Fibroblast of villous mesenchyme (primary cell): Measurements from ENCODE around the gene CD47. TPM values are rescaled to one million over a fixed set of nuclear protein-coding genes. Genes with fewer than 3 reads are reported as not detected.
A peak's percentile ranks its signal among the peaks of the same experiment; 100 is the strongest.

Experiments
- DNase-seq: peaks from one replicate; pipeline ENCODE4 v3.0.0-alpha.2; 2010; ENCODE audit warnings: low read depth
- H3K4me3 ChIP-seq: 2 replicates; pipeline ENCODE4 v1.5.1; 2011; ENCODE audit warnings: low read depth, mild to moderate bottlenecking, low read length
- total RNA-seq: library from RNA; depleted of rRNA; stranded (reverse); fragments of >200 nt; gene quantifications from 2 replicates; pipeline ENCODE4 v1.2.3, GENCODE V29; 2012
- TF ChIP-seq, protein P1 (sequence below): IDR thresholded peaks from 2 replicates; pipeline ENCODE4 v1.5.1; 2012; ENCODE audit warnings: low read depth, mild to moderate bottlenecking, low read length; ENCODE audit not compliant: insufficient read depth

The CD47 gene
- total RNA-seq, 1 donor: 76.4 TPM

DNA sequence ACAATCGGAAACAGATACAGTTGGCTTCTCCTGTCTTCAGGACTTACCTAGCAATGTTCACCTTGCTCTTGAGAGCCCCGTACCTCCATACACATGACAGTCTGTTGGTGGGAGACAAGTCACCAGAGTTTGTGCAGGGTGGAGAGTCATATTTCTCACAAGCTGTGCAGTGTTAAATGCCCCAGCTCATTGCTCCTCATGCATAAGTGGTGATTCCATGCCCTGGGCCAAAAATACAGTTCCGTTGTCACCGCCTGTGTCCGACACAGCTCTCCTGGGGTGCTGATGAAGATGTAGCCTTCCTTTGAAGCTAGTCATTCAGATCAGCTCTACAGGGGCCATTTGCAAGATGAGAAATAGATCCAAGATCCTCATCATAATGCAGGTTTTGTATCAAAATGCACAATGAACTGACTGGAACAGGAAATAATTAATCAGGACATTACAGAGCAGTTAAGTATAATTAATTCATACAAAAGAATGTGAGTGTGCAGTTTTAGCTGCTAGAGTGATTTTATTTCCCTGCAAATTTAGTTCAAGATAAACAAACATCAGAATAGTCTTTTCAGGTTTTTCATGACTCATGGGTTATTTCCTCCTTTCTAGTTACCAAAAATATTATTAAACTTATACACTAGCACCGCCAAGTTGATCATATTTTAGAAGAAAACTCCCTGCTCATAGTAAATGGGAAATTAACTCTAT lies 66.5 kb downstream of the CD47 start:
- H3K4me3 ChIP-seq: no peak overlapping the region
- DNase-seq: no peak
- TF ChIP-seq, protein P1, sequence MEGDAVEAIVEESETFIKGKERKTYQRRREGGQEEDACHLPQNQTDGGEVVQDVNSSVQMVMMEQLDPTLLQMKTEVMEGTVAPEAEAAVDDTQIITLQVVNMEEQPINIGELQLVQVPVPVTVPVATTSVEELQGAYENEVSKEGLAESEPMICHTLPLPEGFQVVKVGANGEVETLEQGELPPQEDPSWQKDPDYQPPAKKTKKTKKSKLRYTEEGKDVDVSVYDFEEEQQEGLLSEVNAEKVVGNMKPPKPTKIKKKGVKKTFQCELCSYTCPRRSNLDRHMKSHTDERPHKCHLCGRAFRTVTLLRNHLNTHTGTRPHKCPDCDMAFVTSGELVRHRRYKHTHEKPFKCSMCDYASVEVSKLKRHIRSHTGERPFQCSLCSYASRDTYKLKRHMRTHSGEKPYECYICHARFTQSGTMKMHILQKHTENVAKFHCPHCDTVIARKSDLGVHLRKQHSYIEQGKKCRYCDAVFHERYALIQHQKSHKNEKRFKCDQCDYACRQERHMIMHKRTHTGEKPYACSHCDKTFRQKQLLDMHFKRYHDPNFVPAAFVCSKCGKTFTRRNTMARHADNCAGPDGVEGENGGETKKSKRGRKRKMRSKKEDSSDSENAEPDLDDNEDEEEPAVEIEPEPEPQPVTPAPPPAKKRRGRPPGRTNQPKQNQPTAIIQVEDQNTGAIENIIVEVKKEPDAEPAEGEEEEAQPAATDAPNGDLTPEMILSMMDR: no peak

DNA sequence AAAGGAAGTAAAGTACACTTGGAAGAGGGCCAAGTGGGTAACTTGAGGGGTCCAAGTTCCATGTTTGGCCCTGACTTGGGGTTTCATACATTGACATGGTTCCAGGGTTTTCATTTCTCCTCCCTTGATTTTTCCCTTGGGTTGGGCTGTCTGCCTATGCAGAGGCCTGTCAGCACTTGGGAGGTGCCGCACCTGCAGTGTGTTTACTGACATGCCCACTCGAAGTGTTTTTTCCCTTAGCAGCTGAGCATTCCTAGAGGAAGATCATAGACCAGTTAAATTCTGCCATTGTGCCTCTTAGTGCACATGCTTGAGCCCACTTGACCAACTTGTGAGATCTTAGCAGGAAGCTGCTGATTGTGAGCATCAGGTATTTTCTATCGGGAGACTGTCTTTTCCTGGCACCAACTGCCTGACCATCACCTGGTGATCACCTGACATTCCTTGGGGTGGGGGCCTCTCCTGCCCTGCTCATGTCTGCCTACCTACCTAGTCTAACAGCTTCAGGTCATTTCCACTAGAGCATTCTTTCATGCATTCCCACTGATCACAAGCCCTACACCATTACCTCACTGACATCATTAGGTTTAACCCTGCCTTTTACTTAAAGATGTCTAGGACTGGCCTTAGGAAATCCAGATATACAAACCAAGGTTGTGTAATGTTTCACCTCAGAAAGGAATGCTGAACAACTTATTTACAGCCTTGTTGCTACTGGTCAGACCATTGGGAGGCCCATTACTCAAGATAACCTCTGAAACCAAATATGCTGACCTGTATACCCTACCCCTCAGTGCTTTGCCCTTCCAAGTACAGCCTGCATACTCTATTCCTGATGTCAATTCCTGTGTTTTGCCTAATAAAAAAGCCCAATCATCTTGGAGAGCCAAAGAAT lies 68.3 kb downstream of the CD47 start:
- DNase-seq: peak; percentile 82
- H3K4me3 ChIP-seq: no peak overlapping the region
- TF ChIP-seq, protein P1: no peak

DNA sequence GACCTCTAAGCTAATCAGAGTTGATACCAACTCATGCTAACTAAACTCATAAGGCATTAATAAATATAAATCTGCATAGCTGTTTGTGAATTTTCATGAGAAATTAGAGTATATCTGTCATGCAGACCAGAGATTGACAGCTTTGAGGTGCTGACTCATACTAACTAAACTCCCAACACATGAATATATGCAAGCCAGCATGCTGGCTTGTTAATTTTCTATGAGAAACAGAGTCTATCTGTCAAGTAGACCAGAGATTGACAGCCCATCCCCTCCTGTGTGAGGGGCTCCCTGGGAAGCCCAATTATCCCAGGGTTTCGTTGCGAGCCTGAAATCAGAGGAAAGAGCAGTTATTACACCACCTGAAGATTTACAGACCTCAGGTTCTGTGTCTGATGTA lies 69.3 kb downstream of the CD47 start:
- H3K4me3 ChIP-seq: no peak overlapping the region
- DNase-seq: no peak
- TF ChIP-seq, protein P1: no peak

DNA sequence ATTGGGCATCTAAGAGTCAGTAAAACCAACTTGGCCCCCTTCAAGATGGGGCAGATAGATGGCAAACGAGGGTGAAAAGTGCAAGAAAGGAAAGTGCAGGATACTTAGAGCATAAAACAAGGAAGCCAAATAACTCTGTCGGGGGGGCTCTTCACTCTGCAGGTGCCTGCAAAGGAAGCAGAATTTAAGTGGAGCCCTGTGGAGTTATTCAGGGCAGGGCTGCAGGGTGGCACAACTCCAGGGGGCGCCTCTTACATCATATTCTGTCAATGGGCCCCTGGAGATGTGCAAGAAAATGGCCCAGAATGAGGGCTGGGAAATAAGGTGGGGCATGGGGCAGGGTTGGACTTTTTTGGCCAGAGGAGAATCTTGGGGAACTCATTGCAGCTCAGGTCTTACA lies 69.7 kb downstream of the CD47 start:
- DNase-seq: no peak
- TF ChIP-seq, protein P1: no peak
- no peak overlapping the region for H3K4me3 ChIP-seq

DNA sequence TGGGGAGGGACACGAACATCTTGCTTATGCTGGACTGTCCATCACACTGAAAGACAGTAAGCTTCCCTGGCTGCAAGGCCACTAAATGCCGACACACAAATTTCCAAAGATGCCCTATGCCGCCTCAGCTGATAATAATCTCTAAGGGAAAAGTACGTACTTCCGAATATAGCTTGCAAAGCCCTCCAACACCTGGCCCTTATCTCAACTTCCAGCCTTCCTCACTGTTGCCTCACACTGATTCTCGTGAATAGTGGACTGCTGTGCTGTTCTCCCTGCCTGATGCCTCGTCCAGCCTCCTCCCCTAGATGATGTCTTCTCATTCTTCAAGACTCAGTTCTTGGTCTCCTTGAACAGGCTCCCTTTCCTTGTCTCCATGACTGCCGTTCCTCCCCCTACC lies 72.3 kb downstream of the CD47 start:
- no peak for DNase-seq
- TF ChIP-seq, protein P1: no peak
- no peak overlapping the region for H3K4me3 ChIP-seq

DNA sequence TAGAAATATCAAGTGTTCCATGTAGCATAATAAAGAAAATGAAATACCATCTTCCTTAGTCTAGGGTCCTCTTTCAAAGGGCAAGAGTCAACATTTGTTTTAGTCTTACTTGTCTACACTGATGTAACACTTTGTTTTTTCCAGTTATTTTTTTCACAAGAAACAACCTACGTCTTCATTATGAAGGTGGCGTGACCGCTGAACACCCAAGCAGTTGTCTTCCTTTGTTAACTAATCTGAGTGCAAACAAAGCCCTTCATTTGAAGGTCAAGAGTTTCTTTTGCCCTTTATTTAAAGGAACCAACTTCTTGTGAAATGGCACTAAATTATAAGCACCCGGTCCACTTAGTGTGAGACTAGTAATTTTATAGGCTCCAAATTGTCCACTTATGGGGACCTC lies 73.2 kb downstream of the CD47 start:
- TF ChIP-seq, protein P1: no peak
- H3K4me3 ChIP-seq: no peak overlapping the region
- DNase-seq: no peak
